Bone marrow (tissue), 2 donors: Measurements from ENCODE around the gene WASHC3.
"Not testable (repeated sequence)": the region's sequence is repeated elsewhere in the genome, so short reads cannot be mapped to it uniquely, and the experiment has no call there.

Experiments used
- DNase-seq, 2 donors: peaks; one replicate each; lab custom pipeline; 2025; lab: John Stamatoyannopoulos, UW

Gene WASHC3

GRCh38 chr12:102050660-102051430 is 10.9 kb downstream of the WASHC3 start:
- DNase-seq = no peak

DNA sequence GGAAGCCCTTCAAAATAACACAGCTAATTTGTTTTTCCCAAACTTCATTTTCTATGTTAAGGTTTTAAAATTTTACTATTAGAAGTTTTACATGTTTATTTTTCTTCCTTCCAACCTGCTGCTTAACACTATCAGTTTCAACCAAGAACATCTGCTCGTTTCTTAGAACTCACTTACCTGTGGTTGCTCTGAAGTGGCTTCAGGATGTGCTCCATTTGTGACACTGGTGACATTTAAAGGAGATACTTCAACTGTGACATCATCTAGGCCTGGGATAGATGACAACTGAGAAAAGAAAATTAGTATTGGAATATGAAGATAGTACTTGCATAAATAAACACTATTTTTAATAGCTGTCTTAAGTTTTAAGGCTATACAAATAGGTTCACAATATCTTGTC is 17.9 kb downstream of the WASHC3 start:
- no peak for DNase-seq

GRCh38 chr12:102033991-102034745 is 27.6 kb downstream of the WASHC3 start:
- no peak for DNase-seq

- no peak for DNase-seq
These were observed 29.9 kb downstream of the WASHC3 start for GRCh38 chr12:102031852-102032251.

DNA sequence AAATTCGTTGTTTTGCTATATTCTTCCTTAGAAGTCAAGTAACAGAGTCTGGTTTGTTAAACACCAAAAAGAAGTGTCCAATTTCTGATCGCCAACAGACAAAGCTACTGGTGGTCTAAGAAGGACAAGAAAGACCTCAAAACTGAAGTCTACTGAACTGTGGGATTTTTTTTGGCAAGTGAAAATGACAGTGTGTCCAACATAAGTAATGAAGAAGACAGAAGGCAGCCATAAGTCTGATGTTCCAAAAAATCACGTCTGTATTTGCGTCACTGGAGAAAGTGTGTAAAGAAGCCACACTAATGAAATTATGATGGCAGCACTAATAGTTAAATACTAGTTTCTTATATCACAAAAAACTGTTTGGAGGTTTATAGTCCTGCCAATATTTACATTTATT is 32.6 kb downstream of the WASHC3 start:
- no peak for DNase-seq

DNA sequence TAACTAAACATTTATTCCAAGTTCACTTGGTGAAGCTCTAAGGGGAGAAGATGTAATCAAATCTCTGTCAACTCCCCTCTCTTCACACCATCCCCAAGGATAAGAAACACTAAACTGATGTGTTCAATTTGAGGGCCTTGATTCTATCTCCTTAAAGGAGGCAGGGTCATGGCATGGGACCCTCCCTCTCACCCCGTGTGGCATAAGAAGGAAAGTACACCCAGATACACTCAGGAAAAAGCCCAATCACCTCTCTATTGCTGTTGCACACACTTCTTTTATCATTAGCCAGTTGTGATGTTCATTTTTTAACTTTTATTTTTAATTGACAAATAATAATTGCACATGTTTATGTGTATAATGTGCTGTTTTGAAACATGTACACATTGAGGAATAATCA is 35.1 kb downstream of the WASHC3 start:
- DNase-seq = no peak

GRCh38 chr12:102024765-102025164 is 37.0 kb downstream of the WASHC3 start:
- DNase-seq = no peak

DNA sequence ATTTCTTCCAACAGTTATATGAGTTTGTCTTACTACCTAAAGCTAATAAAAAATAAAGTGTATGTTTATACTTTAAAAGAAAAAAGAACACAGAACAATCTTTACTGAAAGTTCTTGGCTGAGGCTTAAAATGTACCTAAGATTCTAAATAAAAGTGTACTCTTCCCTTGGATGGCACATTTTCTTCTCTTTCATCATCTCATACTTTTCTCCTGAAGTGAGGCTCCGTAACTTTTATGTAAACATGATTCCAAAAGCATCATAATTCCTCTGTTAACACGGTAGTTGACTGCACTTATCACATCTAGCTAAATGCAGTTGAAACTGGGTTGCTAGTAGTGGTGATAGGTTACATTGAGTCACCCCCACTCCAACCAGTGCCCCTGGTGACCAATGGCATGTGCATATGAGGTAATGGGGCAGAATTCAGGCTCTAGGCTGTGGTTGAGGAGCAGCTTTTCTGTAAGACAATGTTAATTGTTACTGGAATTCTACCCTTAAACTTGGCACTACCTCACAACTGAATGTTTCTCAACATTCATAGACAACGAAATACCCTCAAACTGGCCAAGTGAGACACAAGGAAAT is 38.4 kb downstream of the WASHC3 start:
- DNase-seq = no peak

GRCh38 chr12:102022286-102022685 is 39.5 kb downstream of the WASHC3 start:
- DNase-seq = no peak

DNA sequence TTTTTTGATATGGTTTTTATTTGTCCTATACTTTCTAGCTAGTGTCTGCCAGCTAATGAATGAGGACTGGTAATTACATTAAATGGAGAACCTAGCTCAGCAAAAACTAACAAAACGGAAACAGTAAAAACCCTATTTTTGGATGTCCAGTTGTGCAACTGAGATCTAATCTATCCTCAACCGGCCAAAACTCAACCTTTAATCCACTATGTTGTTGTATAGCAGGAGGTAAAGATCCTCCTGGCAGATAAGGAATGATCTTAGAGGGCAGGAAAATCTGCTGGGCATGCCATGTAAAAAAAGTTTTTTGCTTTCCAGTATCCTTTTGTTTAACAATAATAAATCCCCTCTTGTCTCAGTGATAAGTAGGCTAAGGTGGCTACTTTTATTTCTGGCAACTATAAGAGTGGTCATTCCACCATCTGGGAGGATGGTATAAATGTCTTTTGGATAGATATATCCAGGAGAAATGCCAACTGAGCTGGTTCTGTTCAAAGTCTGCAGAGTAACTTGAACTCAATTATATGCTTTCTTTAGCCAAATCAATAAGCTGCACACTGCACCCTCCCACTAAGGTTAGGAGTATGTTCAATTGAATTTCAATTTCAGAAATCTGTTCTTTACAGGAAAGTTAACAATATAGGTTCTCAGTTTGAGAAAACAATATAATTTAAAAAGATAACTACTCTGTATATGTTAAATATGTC is 40.1 kb downstream of the WASHC3 start:
- DNase-seq = no peak

- DNase-seq = not testable (repeated sequence)
These were observed 43.2 kb downstream of the WASHC3 start for GRCh38 chr12:102018607-102019006.

DNA sequence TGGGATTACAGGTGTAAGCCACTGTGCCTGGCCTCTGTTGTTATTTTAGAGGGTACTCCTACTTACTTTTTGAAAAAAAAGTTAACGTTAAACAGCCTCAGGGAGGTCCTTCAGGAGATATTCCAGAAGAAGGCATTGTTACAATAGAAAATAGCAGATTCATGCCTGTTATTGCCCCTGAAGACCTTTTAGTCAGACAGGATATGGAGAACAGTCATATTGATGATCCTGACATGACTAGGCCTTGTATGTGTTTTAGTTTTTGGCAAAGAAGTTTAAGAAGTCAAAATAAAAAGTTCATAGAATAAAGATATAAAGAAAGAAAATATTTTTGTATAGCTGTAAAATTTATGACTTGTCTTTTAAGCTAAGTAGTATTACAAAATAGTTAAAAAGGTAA is 45.3 kb downstream of the WASHC3 start:
- DNase-seq = no peak

- DNase-seq = peak in 1 of 2 donors; percentile 39
These were observed 51.4 kb downstream of the WASHC3 start for GRCh38 chr12:102010265-102010994.

- DNase-seq = no peak
These were observed 52.0 kb downstream of the WASHC3 start for GRCh38 chr12:102009796-102010195.

DNA sequence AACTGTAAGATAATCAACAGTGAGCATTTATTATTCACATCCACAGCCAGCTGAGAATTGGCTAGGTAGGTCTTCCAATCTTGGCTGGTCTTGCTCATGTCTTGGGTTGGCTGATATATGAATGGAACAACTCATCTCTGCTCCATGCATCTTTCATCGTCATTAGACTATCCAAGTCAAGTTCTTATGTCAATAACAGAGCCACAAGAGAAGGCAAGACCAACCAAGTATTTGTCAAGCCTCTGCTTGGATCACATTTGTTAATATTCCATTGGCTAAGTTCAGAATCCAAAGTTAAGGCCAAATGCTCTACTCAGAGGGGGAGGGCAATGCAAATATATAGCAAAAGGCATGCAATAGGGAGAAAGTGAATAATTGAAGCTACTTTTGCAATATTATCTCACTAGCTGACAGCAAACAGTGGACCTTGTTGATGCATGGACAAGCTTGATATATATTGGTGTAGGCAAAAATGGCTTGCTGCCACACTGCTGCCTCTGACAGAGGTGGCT is 53.1 kb downstream of the WASHC3 start:
- no peak for DNase-seq

DNA sequence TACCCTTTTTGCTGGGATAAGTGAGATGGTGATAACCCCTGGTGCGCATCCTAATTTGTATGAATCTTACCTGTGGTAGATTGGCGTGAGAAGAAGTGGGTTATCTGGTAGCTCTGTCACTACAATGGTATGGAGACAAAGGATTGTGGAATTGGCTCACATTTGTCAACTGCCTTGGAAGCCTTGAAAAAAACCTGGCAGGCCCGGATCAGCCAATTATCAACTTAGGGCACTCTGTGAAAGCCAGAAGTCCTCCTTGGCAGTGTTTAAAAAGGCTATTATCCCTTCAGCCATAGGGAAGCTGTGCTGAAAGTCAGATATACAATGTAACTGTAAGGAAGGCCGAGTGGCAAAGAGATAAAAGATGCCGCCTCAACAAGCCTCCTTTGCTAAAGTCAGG is 56.5 kb downstream of the WASHC3 start:
- DNase-seq = no peak

GRCh38 chr12:101997102-101997501 is 64.7 kb downstream of the WASHC3 start:
- no peak for DNase-seq

DNA sequence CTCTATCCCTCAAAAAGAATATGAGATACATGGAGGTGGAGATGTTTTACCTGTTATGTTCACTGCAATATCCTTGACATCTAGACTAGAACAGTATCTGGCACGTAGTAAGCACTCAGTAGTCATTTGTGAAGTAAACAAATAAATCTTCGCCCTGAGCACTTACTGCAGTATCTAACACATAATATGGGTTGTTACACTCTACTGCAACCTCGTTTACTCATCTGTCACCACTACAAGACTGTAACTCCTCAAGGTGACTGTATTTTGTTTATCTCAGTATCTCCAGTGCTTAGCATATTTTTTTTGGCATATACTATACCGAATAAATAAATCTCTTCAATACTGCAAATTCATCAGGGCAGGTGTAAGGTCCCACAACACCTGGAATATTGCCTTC is 66.1 kb downstream of the WASHC3 start:
- DNase-seq = no peak

GRCh38 chr12:101992091-101992490 is 69.7 kb downstream of the WASHC3 start:
- no peak for DNase-seq

GRCh38 chr12:101982307-101982706 is 79.5 kb downstream of the WASHC3 start:
- DNase-seq = no peak

DNA sequence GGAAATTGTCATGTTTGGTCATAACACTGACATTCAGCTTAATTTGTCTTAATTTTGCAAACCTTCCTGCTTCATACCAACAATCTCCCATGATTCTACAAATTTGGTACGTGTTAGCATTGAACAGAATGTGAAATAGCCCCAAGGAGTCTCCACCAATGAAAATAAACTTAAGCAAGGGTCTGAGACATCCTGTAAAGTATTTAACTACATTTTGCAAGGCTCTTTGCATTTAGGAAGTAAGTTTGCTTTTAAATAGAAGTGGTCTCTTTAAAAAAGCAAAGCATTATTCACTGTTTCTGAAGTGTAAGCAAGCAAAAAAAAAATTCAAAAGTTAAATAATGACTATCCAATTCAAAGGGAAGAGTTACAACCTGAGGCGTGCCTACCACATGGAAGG is 79.9 kb downstream of the WASHC3 start:
- DNase-seq = no peak

GRCh38 chr12:101968770-101969169 is 93.0 kb downstream of the WASHC3 start:
- DNase-seq = no peak
